HG03045 (cell line): ENCODE data around the gene ARHGEF4.
A peak's percentile ranks its signal among the peaks of the same experiment; 100 is the strongest.
"Not testable (repeated sequence)": the region's sequence is repeated elsewhere in the genome, so short reads cannot be mapped to it uniquely, and the experiment has no call there.

Experiments
- ATAC-seq: cut with Tn5 transposase; IDR thresholded peaks from one replicate; pipeline ENCODE4 v1.9.1; 2021; ENCODE audit warnings: mild to moderate bottlenecking, moderate library complexity; ENCODE audit not compliant: unreplicated experiment

The ARHGEF4 gene

GRCh38 chr2:131075578-131075977 lies 238.9 kb downstream of the ARHGEF4 start:
- ATAC-seq, result not testable (repeated sequence)

GRCh38 chr2:131076707-131077106 lies 240.0 kb downstream of the ARHGEF4 start:
- no peak for ATAC-seq

DNA sequence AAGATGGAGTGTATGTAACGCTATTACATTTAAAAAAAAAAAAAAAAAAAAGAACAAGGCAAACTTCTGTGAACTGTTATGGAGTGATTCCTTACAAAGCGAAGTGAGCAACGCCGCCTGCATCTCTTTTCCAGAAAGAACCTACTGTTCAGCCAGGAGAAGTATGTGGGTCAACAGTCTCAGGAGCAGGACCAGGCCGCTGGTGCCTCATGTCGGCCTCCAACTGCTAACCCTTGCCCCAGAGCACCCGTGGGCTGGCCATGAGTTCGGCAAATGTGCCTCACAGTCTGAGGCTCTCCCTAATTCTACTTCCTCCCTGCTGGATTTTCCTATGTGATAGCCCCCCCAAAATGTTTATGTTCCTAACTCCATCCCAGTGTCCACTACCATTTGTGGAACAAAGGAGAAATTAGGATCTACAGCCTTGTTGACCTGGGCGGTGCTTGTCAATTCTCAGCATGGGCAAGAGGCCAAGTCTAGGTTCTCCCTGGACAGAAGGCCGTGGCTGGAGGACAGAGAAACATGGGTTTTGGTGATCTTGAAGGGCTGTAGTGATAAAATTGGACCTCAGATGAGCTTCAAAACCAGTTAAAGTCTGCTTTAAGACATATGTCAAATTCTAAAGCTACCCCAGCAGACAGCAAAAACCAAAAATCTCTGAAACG lies 240.6 kb downstream of the ARHGEF4 start:
- no peak for ATAC-seq

- no peak for ATAC-seq
Measured at GRCh38 chr2:131077966-131078365, 241.3 kb downstream of the ARHGEF4 start.

DNA sequence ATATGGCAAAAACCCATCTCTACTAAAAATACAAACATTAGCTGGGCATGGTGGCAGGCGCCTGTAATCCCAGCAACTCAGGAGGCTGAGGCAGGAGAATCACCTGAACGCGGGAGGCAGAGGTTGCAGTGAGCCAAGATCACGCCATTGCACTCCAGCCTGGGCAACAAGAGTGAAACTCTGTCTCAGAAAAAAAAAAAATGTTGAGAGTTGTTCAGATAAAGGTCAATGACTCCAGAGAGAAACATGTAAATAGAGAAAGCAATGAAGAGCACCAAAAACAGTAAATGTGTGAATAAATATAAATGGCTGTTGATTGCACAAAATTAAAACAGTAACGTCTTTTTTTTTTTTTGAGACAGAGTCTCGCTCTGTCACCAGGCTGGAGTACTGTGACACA lies 243.2 kb downstream of the ARHGEF4 start:
- not testable (repeated sequence) for ATAC-seq

DNA sequence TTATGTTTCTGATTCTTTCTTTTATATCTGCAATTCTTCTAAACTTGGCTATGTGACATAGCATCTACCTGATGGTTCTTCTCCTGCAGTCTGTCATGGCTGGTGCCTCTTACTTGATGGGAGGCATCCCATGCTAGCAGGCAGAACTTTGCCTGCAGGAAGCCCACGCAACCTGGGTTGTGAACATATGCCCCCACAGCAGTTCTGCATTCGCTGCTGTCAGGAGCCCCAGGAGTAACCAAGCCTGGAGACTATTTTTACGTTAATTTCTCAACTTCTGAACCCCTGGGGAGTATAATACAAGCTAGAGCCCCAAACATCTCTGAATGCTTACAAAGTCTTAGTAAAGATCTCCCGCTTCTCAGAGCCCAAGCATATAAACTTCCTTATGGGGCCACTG lies 244.5 kb downstream of the ARHGEF4 start:
- ATAC-seq, result no peak

DNA sequence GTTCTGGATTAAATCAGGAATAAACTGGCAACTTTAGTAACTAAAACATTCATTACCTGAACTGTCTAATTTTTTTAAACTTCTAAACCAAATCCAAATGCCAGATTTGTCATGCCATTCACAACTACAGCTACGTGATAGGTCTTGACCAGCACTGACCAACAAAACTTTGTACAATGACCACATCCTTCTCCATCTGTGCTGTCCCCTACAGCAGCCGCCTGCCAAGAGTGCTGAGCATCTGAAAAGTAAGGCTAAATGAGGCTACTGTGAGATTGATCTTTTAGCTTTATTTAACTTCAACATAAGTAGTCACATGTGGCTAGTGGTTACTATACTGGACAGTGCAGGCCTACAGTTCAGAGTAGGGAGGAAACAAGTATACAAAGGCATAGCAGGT lies 248.9 kb downstream of the ARHGEF4 start:
- ATAC-seq, result no peak

DNA sequence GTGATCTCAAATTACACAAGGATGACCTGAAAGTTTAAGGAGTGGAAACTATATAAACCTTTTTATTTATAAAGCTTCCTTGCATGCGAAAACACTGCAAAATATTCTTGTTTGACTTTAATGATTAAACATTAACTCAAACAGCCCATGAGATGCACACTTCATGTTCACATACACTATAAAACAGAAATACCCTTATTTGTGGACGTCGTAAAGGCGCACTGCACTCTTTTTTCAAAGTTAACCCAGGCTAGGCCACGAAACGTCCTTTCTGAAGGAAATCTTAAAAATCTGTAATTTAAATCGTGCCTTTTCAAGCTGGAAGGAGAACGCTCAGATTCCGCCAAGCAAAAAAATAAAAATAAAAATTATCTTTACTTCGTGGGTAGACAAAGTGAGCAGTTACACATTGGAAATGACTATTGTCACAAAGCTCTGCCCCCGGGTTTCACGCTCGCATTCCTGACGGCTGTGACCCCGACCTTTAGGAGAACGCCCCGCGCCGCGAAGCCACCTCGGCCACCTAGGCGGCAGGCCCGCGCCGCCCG lies 255.8 kb downstream of the ARHGEF4 start:
- no peak for ATAC-seq

DNA sequence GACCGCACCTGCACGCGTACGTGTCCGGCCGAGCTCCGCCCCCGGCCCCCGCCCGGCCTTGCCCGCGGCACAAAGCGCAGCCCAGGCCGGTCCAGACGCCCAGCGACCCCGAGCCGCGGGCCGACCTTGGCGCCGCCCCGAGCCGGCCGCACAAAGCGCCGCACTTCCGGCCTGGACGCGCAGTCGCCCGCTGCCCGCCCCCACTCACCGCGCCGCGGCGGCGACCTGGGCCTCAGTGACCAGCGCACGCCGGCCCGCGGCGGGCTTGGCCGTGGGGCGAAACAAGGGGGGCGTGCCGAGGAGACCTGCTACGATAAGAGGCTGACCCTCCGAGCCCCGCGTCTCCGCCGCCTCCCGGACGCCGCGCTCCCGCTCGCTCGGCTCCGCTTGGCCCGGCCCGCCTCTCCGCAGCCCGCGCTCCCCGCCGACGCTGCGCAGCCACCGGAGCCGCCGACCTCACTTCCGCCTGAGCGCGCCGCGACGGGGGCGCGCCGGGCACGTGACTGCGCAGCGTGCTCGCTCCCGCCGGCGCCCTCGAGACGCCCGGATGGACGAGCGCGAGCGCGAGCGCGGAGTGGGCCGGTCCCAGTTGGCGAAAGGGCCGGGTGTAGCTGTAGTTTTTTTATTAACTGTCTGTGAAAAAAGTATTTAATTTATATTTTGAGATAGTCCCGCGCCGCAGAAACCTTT lies 256.4 kb downstream of the ARHGEF4 start, which contains the start of gene FAM168B:
Gene FAM168B, minus strand, starts transcription at position 455 of the 690 bp plus-strand sequence. CDS start 10,814 bp downstream, outside the sequence.
- ATAC-seq, result peak; percentile 84

GRCh38 chr2:131093696-131094462 lies 257.2 kb downstream of the ARHGEF4 start:
- peak; percentile 77 for ATAC-seq

DNA sequence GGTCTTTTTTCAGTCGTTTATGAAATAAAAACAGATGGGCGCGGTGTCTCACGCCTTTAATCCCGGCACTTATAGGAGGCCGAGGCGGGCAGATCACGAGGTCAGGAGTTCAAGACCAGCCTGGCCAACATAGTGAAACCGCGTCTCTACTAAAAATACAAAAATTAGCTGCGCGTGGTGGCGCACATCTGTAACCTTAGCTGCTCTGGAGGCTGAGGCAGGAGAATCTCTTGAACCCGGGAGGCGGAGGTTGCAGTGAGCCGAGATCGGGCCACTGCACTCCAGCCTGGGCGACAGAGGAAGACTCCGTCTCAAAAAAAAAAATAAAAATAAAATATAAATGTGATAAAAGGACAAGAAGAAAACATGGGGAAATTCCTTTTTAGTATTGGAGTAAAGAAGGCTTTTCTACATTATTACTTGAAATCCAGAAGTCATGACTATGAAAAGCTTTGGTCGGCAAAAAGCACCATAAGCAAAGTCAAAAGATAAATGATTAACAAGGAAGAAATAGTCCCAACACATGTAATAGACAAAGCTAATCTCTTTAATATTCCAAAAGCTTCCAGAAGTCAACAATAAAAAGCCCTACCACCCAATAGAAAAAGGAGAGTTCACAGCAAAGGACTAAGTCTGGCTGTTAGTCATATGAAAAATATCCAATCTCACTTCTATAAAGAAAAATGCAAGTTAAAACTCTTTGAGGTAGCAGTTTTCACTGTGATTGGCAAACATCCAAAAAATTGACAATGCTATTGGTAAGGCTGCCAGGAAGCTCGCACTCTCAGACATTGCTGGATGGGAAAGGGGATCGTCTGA lies 258.0 kb downstream of the ARHGEF4 start:
- no peak for ATAC-seq
